Measurements from ENCODE around the gene LYVE1. TPM values are rescaled to one million over a fixed set of nuclear protein-coding genes. Genes with fewer than 3 reads are reported as not detected.

Gene LYVE1
- total and polyA plus RNA-seq, 2 of the 13 experiments (the other 11 are each of a cell fraction or from before 2014, with no cell fraction given) = 1.2 to 1.4 TPM

DNA sequence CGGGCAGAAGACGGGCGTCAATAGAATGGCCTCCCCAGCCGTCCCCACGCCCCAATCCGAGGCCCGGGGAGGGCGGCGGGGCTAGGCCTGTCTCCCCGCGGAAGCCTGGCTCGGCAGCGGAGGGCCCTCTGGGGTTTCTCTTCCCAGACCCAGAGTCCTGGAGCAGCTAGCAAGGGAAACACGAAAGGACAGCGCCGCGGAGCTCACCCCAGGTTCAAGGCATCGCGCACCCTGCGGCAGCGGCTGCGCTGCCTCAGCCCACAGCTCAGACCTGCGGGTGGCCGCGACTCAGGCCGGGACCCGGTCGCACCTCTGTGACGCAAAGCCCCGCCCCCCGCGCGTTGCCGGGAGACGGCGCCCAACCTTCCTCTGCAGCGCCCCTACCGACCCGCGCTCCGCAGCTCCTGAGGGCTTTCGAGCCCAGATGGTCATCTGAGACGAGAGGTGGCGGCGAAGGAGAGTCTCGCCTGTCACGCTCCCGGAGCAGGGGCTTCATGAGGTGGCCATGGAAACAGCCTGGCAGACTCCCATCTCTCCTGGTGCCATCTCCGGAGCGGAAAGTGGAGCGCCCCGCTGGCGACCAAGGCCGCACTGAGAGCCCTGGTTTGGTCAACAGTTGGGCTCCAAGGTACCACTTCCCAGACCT lies 27.4 kb downstream of the LYVE1 start, which contains the start of gene RNF141 (continued):
- TF ChIP-seq, protein P1, sequence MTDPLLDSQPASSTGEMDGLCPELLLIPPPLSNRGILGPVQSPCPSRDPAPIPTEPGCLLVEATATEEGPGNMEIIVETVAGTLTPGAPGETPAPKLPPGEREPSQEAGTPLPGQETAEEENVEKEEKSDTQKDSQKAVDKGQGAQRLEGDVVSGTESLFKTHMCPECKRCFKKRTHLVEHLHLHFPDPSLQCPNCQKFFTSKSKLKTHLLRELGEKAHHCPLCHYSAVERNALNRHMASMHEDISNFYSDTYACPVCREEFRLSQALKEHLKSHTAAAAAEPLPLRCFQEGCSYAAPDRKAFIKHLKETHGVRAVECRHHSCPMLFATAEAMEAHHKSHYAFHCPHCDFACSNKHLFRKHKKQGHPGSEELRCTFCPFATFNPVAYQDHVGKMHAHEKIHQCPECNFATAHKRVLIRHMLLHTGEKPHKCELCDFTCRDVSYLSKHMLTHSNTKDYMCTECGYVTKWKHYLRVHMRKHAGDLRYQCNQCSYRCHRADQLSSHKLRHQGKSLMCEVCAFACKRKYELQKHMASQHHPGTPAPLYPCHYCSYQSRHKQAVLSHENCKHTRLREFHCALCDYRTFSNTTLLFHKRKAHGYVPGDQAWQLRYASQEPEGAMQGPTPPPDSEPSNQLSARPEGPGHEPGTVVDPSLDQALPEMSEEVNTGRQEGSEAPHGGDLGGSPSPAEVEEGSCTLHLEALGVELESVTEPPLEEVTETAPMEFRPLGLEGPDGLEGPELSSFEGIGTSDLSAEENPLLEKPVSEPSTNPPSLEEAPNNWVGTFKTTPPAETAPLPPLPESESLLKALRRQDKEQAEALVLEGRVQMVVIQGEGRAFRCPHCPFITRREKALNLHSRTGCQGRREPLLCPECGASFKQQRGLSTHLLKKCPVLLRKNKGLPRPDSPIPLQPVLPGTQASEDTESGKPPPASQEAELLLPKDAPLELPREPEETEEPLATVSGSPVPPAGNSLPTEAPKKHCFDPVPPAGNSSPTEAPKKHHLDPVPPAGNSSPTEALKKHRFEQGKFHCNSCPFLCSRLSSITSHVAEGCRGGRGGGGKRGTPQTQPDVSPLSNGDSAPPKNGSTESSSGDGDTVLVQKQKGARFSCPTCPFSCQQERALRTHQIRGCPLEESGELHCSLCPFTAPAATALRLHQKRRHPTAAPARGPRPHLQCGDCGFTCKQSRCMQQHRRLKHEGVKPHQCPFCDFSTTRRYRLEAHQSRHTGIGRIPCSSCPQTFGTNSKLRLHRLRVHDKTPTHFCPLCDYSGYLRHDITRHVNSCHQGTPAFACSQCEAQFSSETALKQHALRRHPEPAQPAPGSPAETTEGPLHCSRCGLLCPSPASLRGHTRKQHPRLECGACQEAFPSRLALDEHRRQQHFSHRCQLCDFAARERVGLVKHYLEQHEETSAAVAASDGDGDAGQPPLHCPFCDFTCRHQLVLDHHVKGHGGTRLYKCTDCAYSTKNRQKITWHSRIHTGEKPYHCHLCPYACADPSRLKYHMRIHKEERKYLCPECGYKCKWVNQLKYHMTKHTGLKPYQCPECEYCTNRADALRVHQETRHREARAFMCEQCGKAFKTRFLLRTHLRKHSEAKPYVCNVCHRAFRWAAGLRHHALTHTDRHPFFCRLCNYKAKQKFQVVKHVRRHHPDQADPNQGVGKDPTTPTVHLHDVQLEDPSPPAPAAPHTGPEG (CRISPR knock-in tag; IDR thresholded peaks at IDR 0.05) = peak; percentile 81
- TF ChIP-seq ELF1 (CRISPR knock-in tag; IDR thresholded peaks at IDR 0.05) (peak; percentile 49; the same call in 1 of the 2 replicates), JUNB (CRISPR knock-in tag; IDR thresholded peaks at IDR 0.05; ENCODE audit: borderline replicate concordance) (no peak), HOXA7 (CRISPR knock-in tag; IDR thresholded peaks at IDR 0.05) (no peak), ZNF34 (CRISPR knock-in tag; IDR thresholded peaks at IDR 0.05; ENCODE audit: borderline replicate concordance) (no peak), EEA1 (CRISPR knock-in tag; IDR thresholded peaks at IDR 0.05; ENCODE audit: borderline replicate concordance) (peak; percentile 28; the same call in 1 of the 2 replicates), BORCS8-MEF2B (CRISPR knock-in tag; IDR thresholded peaks at IDR 0.05) (peak; percentile 79), ZNF644 (CRISPR knock-in tag; IDR thresholded peaks at IDR 0.05; ENCODE audit: low read depth) (no peak), SRSF1 (optimal IDR thresholded peaks at IDR 0.05; ENCODE audit: low read depth, low read length) (peak; percentile 85), IRF9 (CRISPR knock-in tag; IDR thresholded peaks at IDR 0.05; ENCODE audit: borderline replicate concordance) (peak; percentile 89), ZNF883 (CRISPR knock-in tag; IDR thresholded peaks at IDR 0.05; ENCODE audit: not compliant biosample characterization) (peak; percentile 62), ZNF331 (CRISPR knock-in tag; IDR thresholded peaks at IDR 0.05) (peak; percentile 58; the same call in 1 of the 2 replicates), CHCHD3 (CRISPR knock-in tag; IDR thresholded peaks at IDR 0.05) (no peak), ADNP (CRISPR knock-in tag; IDR thresholded peaks at IDR 0.05) (no peak), HNF4A (CRISPR knock-in tag; IDR thresholded peaks at IDR 0.05) (no peak), FOXC1 (CRISPR knock-in tag; IDR thresholded peaks at IDR 0.05; ENCODE audit: borderline replicate concordance) (peak; percentile 87; the same call in 1 of the 2 replicates), ZNF841 (CRISPR knock-in tag; IDR thresholded peaks at IDR 0.05; ENCODE audit: borderline replicate concordance) (no peak), SCMH1 (CRISPR knock-in tag; IDR thresholded peaks at IDR 0.05; ENCODE audit: borderline replicate concordance) (no peak), PCBP1 (IDR thresholded peaks at IDR 0.05; ENCODE audit: borderline replicate concordance, low read depth, low read length) (0 out of 2 replicates have a peak, but pooled peaks have one; percentile 44), ZFY (CRISPR knock-in tag; IDR thresholded peaks at IDR 0.05) (peak; percentile 98), DBP (CRISPR knock-in tag; IDR thresholded peaks at IDR 0.05; ENCODE audit: not compliant biosample characterization) (no peak), ETV6 (CRISPR knock-in tag; conservative IDR thresholded peaks at IDR 0.05) (no peak), RXRB (CRISPR knock-in tag; IDR thresholded peaks at IDR 0.05; ENCODE audit: borderline replicate concordance) (peak; percentile 46; the same call in 1 of the 2 replicates), SRF (IDR thresholded peaks at IDR 0.05; ENCODE audit: low read depth, low read length) (peak; percentile 32; the same call in 1 of the 2 replicates)

Measured in HepG2 (cell line).